Measurements from ENCODE around the gene DACT2. TPM values are rescaled to one million over a fixed set of nuclear protein-coding genes. Genes with fewer than 3 reads are reported as not detected.

Gene DACT2
- total and polyA plus RNA-seq, 2 of the 8 experiments (the other 6 are each of a cell fraction or from before 2014, with no cell fraction given) = 2.9 to 3.1 TPM

DNA sequence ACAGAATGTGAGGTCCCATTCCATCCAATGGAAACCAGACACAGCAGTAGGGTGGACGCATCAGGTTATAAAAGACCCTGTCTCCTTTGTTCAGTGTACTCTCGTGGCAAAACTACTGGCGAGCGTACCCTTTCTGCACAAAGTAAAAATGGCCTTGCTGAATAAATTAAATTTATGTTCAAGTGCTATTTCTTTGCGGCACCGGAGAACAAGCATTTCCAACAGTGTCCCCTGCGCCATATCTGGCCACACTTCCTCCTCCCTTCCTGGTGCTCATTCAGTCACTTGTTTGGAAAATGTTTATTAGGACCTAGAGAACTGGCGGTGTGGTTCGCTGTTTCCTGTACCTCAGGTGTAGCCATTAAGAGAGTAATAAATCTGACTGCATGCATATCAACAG, 46.9 kb upstream of the DACT2 start:
- CTCF ChIA-PET (ENCODE audit: partially characterized antibody) = no interaction called here
- H2AK5ac ChIP-seq (ENCODE audit: low read depth, low read length) = no peak overlapping the region
- no peak overlapping the region for H2BK20ac ChIP-seq (ENCODE audit: low read length)
- DNase-seq (ENCODE audit: low read depth in 1 of 2, low spot score in 2 of 2) (no peak), FAIRE-seq (no peak)
- H2BK5ac ChIP-seq (ENCODE audit: low read depth, low read length) = no peak overlapping the region
- H3K4me1 ChIP-seq (replicated peaks in 1 of 4; ENCODE audit: control insufficient read depth in 3 of 4, insufficient read depth in 4 of 4, low read length in 3 of 4) = peaks cover 0 to 3% (median 0%) of the 10 kb centered on the region in 4 experiments; a peak in 4 of 7 replicates
- WGBS, 2 experiments (ENCODE audit: extremely low coverage in 1 of 2, insufficient coverage in 1 of 2, insufficient read length in 1 of 2, insufficient replicate concordance in 2 of 2, low coverage in 1 of 2, low lambda C conversion rate in 2 of 2, missing lambda C conversion rate in 1 of 2) = 90% methylated on average over 9 of the region's 9 CpGs; no CpG with 5 or more reads in 1 of the 2 experiments
- H3K79me2 ChIP-seq (ENCODE audit: control insufficient read depth in 1 of 2, insufficient read depth in 2 of 2, low read length in 2 of 2) = no peaks in the 10 kb centered on the region
- no peak overlapping the region for H3K23ac ChIP-seq (ENCODE audit: insufficient read length)
- no peaks in the 10 kb centered on the region; a peak in 1 of 8 replicates for H3K36me3 ChIP-seq (ENCODE audit: control insufficient read depth in 2 of 4, insufficient read depth in 4 of 4, low read length in 3 of 4)
- no peaks in the 10 kb centered on the region for H3K27me3 ChIP-seq (replicated peaks in 1 of 4; ENCODE audit: control insufficient read depth in 3 of 4, extremely low read depth in 1 of 4, insufficient read depth in 3 of 4, low read length in 3 of 4)
- no peak overlapping the region for H3K18ac ChIP-seq (ENCODE audit: extremely low read depth, low read length)
- H2BK15ac ChIP-seq (ENCODE audit: low read length) = no peak overlapping the region
- POLR2A ChIA-PET (ENCODE audit: partially characterized antibody) = no interaction called here
- peaks cover 0 to 4% of the 10 kb centered on the region in 2 experiments; a peak in 1 of 4 replicates for H3K9me3 ChIP-seq (ENCODE audit: insufficient read depth in 2 of 2, low read depth in 1 of 2, low read length in 1 of 2)
- H3K56ac ChIP-seq (replicated peaks; ENCODE audit: insufficient read length, low read depth, low read length) = no peak overlapping the region
- H3K23me2 ChIP-seq (ENCODE audit: low read depth, low read length) = no peaks in the 10 kb centered on the region
- no peaks in the 10 kb centered on the region for H3K79me1 ChIP-seq (ENCODE audit: low read depth, low read length)
- no peak overlapping the region for H3K14ac ChIP-seq (ENCODE audit: insufficient read length)
- no peak overlapping the region for H2AFZ ChIP-seq (ENCODE audit: low read length)
- TF ChIP-seq KDM4A (IDR thresholded peaks at IDR 0.05; ENCODE audit: low read depth, low read length, severe bottlenecking) (no peak), SAP30 (IDR thresholded peaks at IDR 0.05; ENCODE audit: insufficient read depth, insufficient replicate concordance, low read length) (no peak), KDM1A (IDR thresholded peaks at IDR 0.05; ENCODE audit: borderline replicate concordance, low read length) (no peak), SP1 (IDR thresholded peaks at IDR 0.05; ENCODE audit: low read depth, low read length) (no peak), TAF1 (IDR thresholded peaks at IDR 0.05; ENCODE audit: low read depth, low read length) (no peak), NANOG (IDR thresholded peaks at IDR 0.05; ENCODE audit: insufficient read depth, low read depth, low read length, poor library complexity, severe bottlenecking) (no peak), SIX5 (IDR thresholded peaks at IDR 0.05; ENCODE audit: low read depth, low read length) (no peak), SIRT6 (IDR thresholded peaks at IDR 0.05; ENCODE audit: low read length) (no peak), MAFK (IDR thresholded peaks at IDR 0.05; ENCODE audit: low read depth, low read length) (no peak), HDAC6 (IDR thresholded peaks at IDR 0.05; ENCODE audit: low read depth, low read length) (no peak), FOSL1 (IDR thresholded peaks at IDR 0.05; ENCODE audit: insufficient read depth, low read depth, low read length) (no peak), SP4 (IDR thresholded peaks at IDR 0.05; ENCODE audit: low read length) (no peak)
- no peak overlapping the region for H3K4me3 ChIP-seq (ENCODE audit: extremely low read depth in 1 of 4, insufficient read depth in 2 of 4, low read depth in 3 of 4, low read length in 4 of 4)
- H4K5ac ChIP-seq (ENCODE audit: insufficient read length, low read depth, low read length) = no peak overlapping the region
- no peak overlapping the region for H3K4me2 ChIP-seq (ENCODE audit: insufficient read depth in 1 of 2, low read depth in 2 of 2, low read length in 2 of 2)
- H4K91ac ChIP-seq (replicated peaks; ENCODE audit: insufficient read length, low read length) = no peak overlapping the region
- no peaks in the 10 kb centered on the region for H4K20me1 ChIP-seq (replicated peaks in 1 of 2; ENCODE audit: control insufficient read depth in 1 of 2, insufficient read depth in 2 of 2, low read length in 2 of 2)
- no peak overlapping the region for H3K27ac ChIP-seq (ENCODE audit: low read depth, low read length)
- H2BK120ac ChIP-seq (replicated peaks; ENCODE audit: low read depth, low read length) = no peak overlapping the region
- H3K9ac ChIP-seq (replicated peaks in 1 of 4; ENCODE audit: extremely low read depth in 1 of 4, low read depth in 3 of 4, low read length in 3 of 4) = no peak overlapping the region
- H4K8ac ChIP-seq (ENCODE audit: extremely low read depth, insufficient read depth, low read length) = no peak overlapping the region
- no peak overlapping the region for H2BK12ac ChIP-seq (ENCODE audit: low read depth, low read length)
- no peak overlapping the region for H3K4ac ChIP-seq (replicated peaks; ENCODE audit: insufficient read length, low read depth, low read length)
